Hepatocyte (in vitro differentiated cells): ENCODE measurements around the gene SURF2. TPM values are rescaled to one million over a fixed set of nuclear protein-coding genes. Genes with fewer than 3 reads are reported as not detected.

Experiments
- DNase-seq: peaks from one replicate; pipeline ENCODE4 v3.0.0-alpha.2; 2016; ENCODE audit warnings: low spot score
- H2AFZ ChIP-seq: fragments of 200-600 bp; sonication (generic); 2 replicates; pipeline ENCODE4 v1.6.0; 2016; ENCODE audit warnings: antibody characterized with exemption, mild to moderate bottlenecking
- H3K27ac ChIP-seq: fragments of 200-600 bp; sonication (generic); 2 replicates; pipeline ENCODE4 v1.5.1; 2016; ENCODE audit warnings: mild to moderate bottlenecking
- H3K27me3 ChIP-seq: fragments of 200-600 bp; sonication (generic); 2 replicates; pipeline ENCODE4 v1.6.1; 2016
- H3K36me3 ChIP-seq: fragments of 200-600 bp; sonication (generic); replicated peaks from 2 replicates; pipeline ENCODE4 v1.5.1; 2016; ENCODE audit warnings: low read depth; ENCODE audit not compliant: insufficient read depth
- H3K4me1 ChIP-seq: fragments of 200-600 bp; sonication (generic); 2 replicates; pipeline ENCODE4 v1.5.1; 2016; ENCODE audit warnings: mild to moderate bottlenecking, moderate library complexity; ENCODE audit not compliant: insufficient read depth
- H3K4me2 ChIP-seq: fragments of 200-600 bp; sonication (generic); 2 replicates; pipeline ENCODE4 v1.6.0; 2016
- H3K4me3 ChIP-seq: fragments of 200-600 bp; sonication (generic); 2 replicates; pipeline ENCODE4 v1.5.1; 2016; ENCODE audit warnings: mild to moderate bottlenecking
- H3K79me2 ChIP-seq: fragments of 200-600 bp; sonication (generic); 2 replicates; pipeline ENCODE4 v1.6.0; 2017; ENCODE audit warnings: mild to moderate bottlenecking
- H3K9me2 ChIP-seq: fragments of 200-600 bp; sonication (generic); replicated peaks from 2 replicates; pipeline ENCODE4 v1.6.0; 2017; ENCODE audit warnings: mild to moderate bottlenecking; ENCODE audit not compliant: insufficient read depth
- H3K9me3 ChIP-seq: fragments of 200-600 bp; sonication (generic); 2 replicates; pipeline ENCODE4 v1.5.1; 2016; ENCODE audit warnings: low read depth, mild to moderate bottlenecking
- H4K20me1 ChIP-seq: fragments of 200-600 bp; sonication (generic); 2 replicates; pipeline ENCODE4 v1.6.0; 2016; ENCODE audit warnings: mild to moderate bottlenecking; ENCODE audit not compliant: insufficient read depth, poor library complexity, severe bottlenecking
- CTCF ChIP-seq: fragments of 200-600 bp; sonication (generic); IDR thresholded peaks from 2 replicates; pipeline ENCODE4 v1.5.1; 2016; ENCODE audit warnings: antibody characterized with exemption, mild to moderate bottlenecking; ENCODE audit not compliant: poor library complexity
- EZH2 ChIP-seq: fragments of 200-600 bp; sonication (generic); IDR thresholded peaks from 2 replicates; pipeline ENCODE4 v1.6.1; 2016; ENCODE audit warnings: antibody characterized with exemption, mild to moderate bottlenecking, borderline replicate concordance
- EZH2phosphoT487 ChIP-seq: fragments of 200-600 bp; sonication (generic); IDR thresholded peaks from one replicate; pipeline ENCODE4 v1.6.1; 2018; ENCODE audit warnings: antibody characterized with exemption, mild to moderate bottlenecking, low read depth, moderate library complexity; ENCODE audit not compliant: unreplicated experiment, severe bottlenecking
- WGBS: methylation state at CpG from one replicate; pipeline ENCODE4 v1.1.6; 2016; ENCODE audit warnings: low lambda C conversion rate; ENCODE audit errors: missing lambda C conversion rate; 5-methylcytosine and 5-hydroxymethylcytosine counted together
- polyA plus RNA-seq: library from polyadenylated mRNA; unstranded; fragments of >200 nt; fragmentation: Nextera tagmentation; extraction: Ambion mirVana; gene quantifications from 2 replicates; pipeline ENCODE4 v1.2.1, GENCODE V29; 2016
- total RNA-seq: library from RNA; depleted of rRNA; stranded (reverse); fragments of >200 nt; gene quantifications from 2 replicates; pipeline ENCODE4 v1.2.3, GENCODE V29; 2014

SURF2 gene
- total and polyA plus RNA-seq, 2 experiments from 2014 or later = 13.6 to 22.9 TPM

- peaks cover 19% of the 10 kb centered on the region for H4K20me1 ChIP-seq
- H3K9me3 ChIP-seq = no peaks in the 10 kb centered on the region
- WGBS = 86% methylated on average over 8 of the region's 8 CpGs
- TF ChIP-seq EZH2phosphoT487 = no peak
- TF ChIP-seq CTCF = no peak
- no peak for TF ChIP-seq EZH2
- no peak overlapping the region for H3K4me3 ChIP-seq
- H3K27ac ChIP-seq = no peak overlapping the region
- peaks cover 3% of the 10 kb centered on the region for H3K36me3 ChIP-seq
- H3K9me2 ChIP-seq = no peaks in the 10 kb centered on the region
- H3K4me1 ChIP-seq = peaks cover 27% of the 10 kb centered on the region
- H3K27me3 ChIP-seq = no peaks in the 10 kb centered on the region
- H2AFZ ChIP-seq = no peak overlapping the region
- H3K4me2 ChIP-seq = no peak overlapping the region
- no peak for DNase-seq
- H3K79me2 ChIP-seq = peaks cover 59% of the 10 kb centered on the region
These were observed 3.6 kb upstream of the SURF2 start for GRCh38 chr9:133352635-133353340.

GRCh38 chr9:133353548-133353947, 2.8 kb upstream of the SURF2 start:
- no peak for DNase-seq
- peaks cover 3% of the 10 kb centered on the region for H3K36me3 ChIP-seq
- no peak overlapping the region for H3K27ac ChIP-seq

GRCh38 chr9:133354766-133355165, 1.6 kb upstream of the SURF2 start:
- Histone ChIP-seq H3K27ac (peak overlapping the region; percentile 68), H3K4me1 (peaks cover 19% of the 10 kb centered on the region), H2AFZ (no peak overlapping the region), H3K79me2 (peaks cover 48% of the 10 kb centered on the region), H4K20me1 (peaks cover 8% of the 10 kb centered on the region), H3K4me2 (peak overlapping the region; percentile 97), H3K36me3 (peaks cover 2% of the 10 kb centered on the region), H3K9me2 (no peaks in the 10 kb centered on the region), H3K4me3 (no peak overlapping the region), H3K9me3 (no peaks in the 10 kb centered on the region), H3K27me3 (no peaks in the 10 kb centered on the region)
- WGBS = 85% methylated on average over 7 of the region's 7 CpGs
- no peak for DNase-seq
- TF ChIP-seq EZH2phosphoT487 (no peak), CTCF (no peak), EZH2 (no peak)

More at GRCh38 chr9:133353548-133353947, 2.8 kb upstream of the SURF2 start:
- H3K9me3 ChIP-seq = no peaks in the 10 kb centered on the region
- H3K4me3 ChIP-seq = no peak overlapping the region
- H3K79me2 ChIP-seq = peaks cover 59% of the 10 kb centered on the region
- no peak overlapping the region for H3K4me2 ChIP-seq
- WGBS = 88% methylated on average over 5 of the region's 5 CpGs
- H3K27me3 ChIP-seq = no peaks in the 10 kb centered on the region
- no peaks in the 10 kb centered on the region for H3K9me2 ChIP-seq
- no peak overlapping the region for H2AFZ ChIP-seq
- H3K4me1 ChIP-seq = peaks cover 28% of the 10 kb centered on the region
- H4K20me1 ChIP-seq = peaks cover 19% of the 10 kb centered on the region
- TF ChIP-seq EZH2 = no peak
- no peak for TF ChIP-seq CTCF
- no peak for TF ChIP-seq EZH2phosphoT487
